Ishikawa (cell line): ENCODE measurements around the gene WDFY2.

Source experiments
- CREB1 ChIP-seq: IDR thresholded peaks from 2 replicates; pipeline ENCODE4 v1.6.1; 2012; ENCODE audit warnings: low read depth
- EP300 ChIP-seq: IDR thresholded peaks from 2 replicates; pipeline ENCODE4 v1.6.1; 2012; ENCODE audit warnings: borderline replicate concordance
- FOXM1 ChIP-seq: IDR thresholded peaks from 2 replicates; pipeline ENCODE4 v1.6.1; 2012; ENCODE audit warnings: low read depth, borderline replicate concordance
- MAX ChIP-seq: IDR thresholded peaks from 2 replicates; pipeline ENCODE4 v1.6.1; 2012
- NFIC ChIP-seq: IDR thresholded peaks from 2 replicates; pipeline ENCODE4 v1.6.1; 2012
- TAF1 ChIP-seq: IDR thresholded peaks from 2 replicates; pipeline ENCODE4 v1.6.1; 2012; ENCODE audit warnings: low read depth, mild to moderate bottlenecking
- TCF12 ChIP-seq: IDR thresholded peaks from 2 replicates; pipeline ENCODE4 v1.6.1; 2012; ENCODE audit warnings: low read depth
- YY1 ChIP-seq: IDR thresholded peaks from 2 replicates; pipeline ENCODE4 v1.6.1; 2012; ENCODE audit warnings: low read depth

GRCh38 chr13:51576754-51577153, 7.5 kb upstream of the WDFY2 start:
- no peak for TF ChIP-seq EP300
- TF ChIP-seq TAF1: no peak
- no peak for TF ChIP-seq FOXM1
- no peak for TF ChIP-seq MAX
- no peak for TF ChIP-seq NFIC
- no peak for TF ChIP-seq YY1
- no peak for TF ChIP-seq TCF12
- TF ChIP-seq CREB1: no peak
